H1 (cell line): Measurements from ENCODE around the gene TBC1D10A. TPM values are rescaled to one million over a fixed set of nuclear protein-coding genes. Genes with fewer than 3 reads are reported as not detected.

ENCODE experiments used
- ATF3 ChIP-seq: IDR thresholded peaks from 2 replicates; pipeline ENCODE4 v1.6.1; 2011; ENCODE audit warnings: low read depth, mild to moderate bottlenecking, low read length; ENCODE audit not compliant: insufficient read depth
- E2F6 ChIP-seq: IDR thresholded peaks from 2 replicates; pipeline ENCODE4 v1.6.1; 2012; ENCODE audit warnings: inconsistent platforms
- JUN ChIP-seq: IDR thresholded peaks from 2 replicates; pipeline ENCODE4 v1.6.1; 2011; ENCODE audit warnings: low read depth, mild to moderate bottlenecking, improper control_type of control experiment, low read length
- KDM4A ChIP-seq: IDR thresholded peaks from one replicate; pipeline ENCODE4 v1.7.1; 2012; ENCODE audit warnings: low read depth, mild to moderate bottlenecking, moderate library complexity, low read length, inconsistent platforms; ENCODE audit not compliant: severe bottlenecking
- POU5F1 ChIP-seq: IDR thresholded peaks from 2 replicates; pipeline ENCODE4 v1.6.1; 2011; ENCODE audit warnings: low read depth, mild to moderate bottlenecking, low read length, moderate library complexity
- TAF7 ChIP-seq: optimal IDR thresholded peaks from 2 replicates; pipeline ENCODE3; 2011; ENCODE audit warnings: low read depth, mild to moderate bottlenecking, inconsistent platforms, low read length, moderate library complexity, borderline replicate concordance
- polyA plus RNA-seq, 7 experiments: library from polyadenylated mRNA; depleted of rRNA in 3 of 7; stranded (reverse) in 5 of 7; unstranded in 2 of 7; fragments of >200 nt in 5 of 7; fragments of 200-250 nt in 2 of 7; gene quantifications; 1 replicate in 5 of 7; 2 replicates in 1 of 7; 4 replicates in 1 of 7; pipeline versions ENCODE4 v1.2.1 to v1.2.3, GENCODE V29; 2011 to 2013; ENCODE audit warnings: missing spikeins in 2 of 7, mixed read lengths in 2 of 7
- total RNA-seq: library from RNA; stranded (reverse); fragmentation: NEBNext Ultra II Directional; extraction: Animal tissue kit (Norgen Biotek cat#: 25700); gene quantifications from 2 replicates; pipeline ENCODE4 v1.2.1, GENCODE V29; 2021

TBC1D10A gene
- total and polyA plus RNA-seq, 2 of the 8 experiments (the other 6 are each of a cell fraction or from before 2014, with no cell fraction given), result 5.4 to 7.0 TPM

GRCh38 chr22:30308518-30309230, 18.1 kb downstream of the TBC1D10A start (continued):
- TF ChIP-seq TAF7, result no peak
- TF ChIP-seq E2F6, result no peak
- no peak for TF ChIP-seq KDM4A
- TF ChIP-seq POU5F1, result no peak
- no peak for TF ChIP-seq JUN
- TF ChIP-seq ATF3, result no peak
